Sigmoid colon (tissue), 4 donors: ENCODE measurements around the gene SLC9A7.

Experiments used
- CTCF ChIP-seq, 4 experiments: fragments of 450-650 bp in 3 of 4; fragments of 200-600 bp in 1 of 4; IDR thresholded peaks; one replicate each; pipeline ENCODE4 v1.5.1; 2016 to 2019; ENCODE audit warnings: antibody characterized with exemption in 4 of 4, mild to moderate bottlenecking in 3 of 4, moderate library complexity in 2 of 4
- EP300 ChIP-seq, 4 donors: sonication (generic); formaldehyde crosslinking; IDR thresholded peaks; one replicate each; pipeline ENCODE4 v1.6.1; 2017; ENCODE audit warnings: antibody characterized with exemption in 4 of 4
- POLR2A ChIP-seq, 2 donors: fragments of 450-650 bp; IDR thresholded peaks; one replicate each; pipeline ENCODE4 v1.6.1; 2016; ENCODE audit warnings: antibody characterized with exemption in 2 of 2, mild to moderate bottlenecking in 2 of 2, moderate library complexity in 2 of 2

- TF ChIP-seq EP300 (IDR thresholded peaks at IDR 0.05) (no peak), CTCF (IDR thresholded peaks at IDR 0.05) (no peak), POLR2A (IDR thresholded peaks at IDR 0.05) (no peak)
These were observed 128.8 kb downstream of the SLC9A7 start for GRCh38 chrX:46630141-46630540.
